Loucy (cell line): ENCODE data around the gene PRSS3.
"Not testable (repeated sequence)": the region's sequence is repeated elsewhere in the genome, so short reads cannot be mapped to it uniquely, and the experiment has no call there.

Experiments
- H2AFZ ChIP-seq: fragments of 200-600 bp; sonication (generic); 2 replicates; pipeline ENCODE4 v1.6.0; 2016; ENCODE audit warnings: antibody characterized with exemption, mild to moderate bottlenecking, low read length, moderate library complexity
- H3F3A ChIP-seq: fragments of 200-600 bp; 2 replicates; pipeline ENCODE4 v1.6.0; 2016; ENCODE audit warnings: antibody characterized with exemption, low read depth, mild to moderate bottlenecking
- H3K27me3 ChIP-seq: fragments of 200-600 bp; sonication (generic); 2 replicates; pipeline ENCODE4 v1.6.1; 2014; ENCODE audit warnings: low read length, mild to moderate bottlenecking; ENCODE audit not compliant: insufficient read depth, poor library complexity, severe bottlenecking
- H3K36me3 ChIP-seq: fragments of 200-600 bp; sonication (generic); 2 replicates; pipeline ENCODE4 v1.6.1; 2016; ENCODE audit warnings: low read length; ENCODE audit not compliant: insufficient read depth
- H3K4me1 ChIP-seq: fragments of 200-600 bp; sonication (generic); 2 replicates; pipeline ENCODE4 v1.5.1; 2014; ENCODE audit warnings: low read length, mild to moderate bottlenecking; ENCODE audit not compliant: insufficient read depth, poor library complexity, severe bottlenecking
- H3K4me2 ChIP-seq: fragments of 200-600 bp; sonication (generic); 2 replicates; pipeline ENCODE4 v1.6.0; 2014; ENCODE audit warnings: antibody characterized with exemption, low read length, low read depth, mild to moderate bottlenecking; ENCODE audit not compliant: poor library complexity, severe bottlenecking
- H3K4me3 ChIP-seq: fragments of 200-600 bp; sonication (generic); 2 replicates; pipeline ENCODE4 v1.5.1; 2014; ENCODE audit warnings: low read length, mild to moderate bottlenecking, mixed read lengths; ENCODE audit not compliant: poor library complexity, severe bottlenecking
- H3K79me2 ChIP-seq: fragments of 200-600 bp; sonication (generic); 2 replicates; pipeline ENCODE4 v1.6.1; 2014; ENCODE audit warnings: low read length; ENCODE audit not compliant: insufficient read depth
- H3K9ac ChIP-seq: fragments of 200-600 bp; sonication (generic); 2 replicates; pipeline ENCODE4 v1.6.0; 2014; ENCODE audit warnings: mild to moderate bottlenecking, low read depth, low read length, moderate library complexity; ENCODE audit not compliant: poor library complexity, severe bottlenecking
- H3K9me2 ChIP-seq: fragments of 200-600 bp; sonication (generic); replicated peaks from 2 replicates; pipeline ENCODE4 v1.6.1; 2016; ENCODE audit warnings: low read depth, low read length, mixed read lengths
- H3K9me3 ChIP-seq: fragments of 200-600 bp; sonication (generic); 2 replicates; pipeline ENCODE4 v1.6.1; 2014; ENCODE audit warnings: mild to moderate bottlenecking, antibody characterized with exemption, low read length, low read depth; ENCODE audit not compliant: insufficient read depth
- H4K20me1 ChIP-seq: fragments of 200-600 bp; sonication (generic); 2 replicates; pipeline ENCODE4 v1.6.0; 2014; ENCODE audit warnings: antibody characterized with exemption, low read length, mild to moderate bottlenecking; ENCODE audit not compliant: insufficient read depth, poor library complexity, severe bottlenecking
- CTCF ChIP-seq: fragments of 200-600 bp; sonication (generic); conservative IDR thresholded peaks from 2 replicates; pipeline ENCODE4 v1.5.1; 2014; ENCODE audit warnings: mild to moderate bottlenecking, antibody characterized with exemption, low read length
- EZH2phosphoT487 ChIP-seq: fragments of 200-600 bp; IDR thresholded peaks from 2 replicates; pipeline ENCODE4 v1.6.1; 2018; ENCODE audit warnings: antibody characterized with exemption, mild to moderate bottlenecking, moderate library complexity, borderline replicate concordance

PRSS3 gene

GRCh38 chr9:33807156-33807555 is 11.8 kb downstream of the PRSS3 start:
- not testable (repeated sequence) for H3K36me3 ChIP-seq, H3K4me1 ChIP-seq, H3K4me2 ChIP-seq, H3K4me3 ChIP-seq, H3K27me3 ChIP-seq, H4K20me1 ChIP-seq, H3K9me3 ChIP-seq, H3K79me2 ChIP-seq, H2AFZ ChIP-seq, H3K9me2 ChIP-seq, H3F3A ChIP-seq, H3K9ac ChIP-seq

- H3K36me3 ChIP-seq, H3F3A ChIP-seq, H3K79me2 ChIP-seq, H3K4me3 ChIP-seq, H3K27me3 ChIP-seq, H3K9me2 ChIP-seq, H3K4me1 ChIP-seq, H3K4me2 ChIP-seq, H3K9me3 ChIP-seq, H4K20me1 ChIP-seq, H2AFZ ChIP-seq, H3K9ac ChIP-seq: not testable (repeated sequence)
Measured at GRCh38 chr9:33808979-33809322, 13.6 kb downstream of the PRSS3 start.

GRCh38 chr9:33809506-33809905 is 14.1 kb downstream of the PRSS3 start:
- no peaks in the 10 kb centered on the region for H3K9me3 ChIP-seq
- TF ChIP-seq CTCF (no peak), EZH2phosphoT487 (no peak)
- no peak overlapping the region for H2AFZ ChIP-seq
- no peaks in the 10 kb centered on the region for H3F3A ChIP-seq
- no peak overlapping the region for H3K9ac ChIP-seq
- H3K79me2 ChIP-seq, result no peaks in the 10 kb centered on the region
- H3K4me1 ChIP-seq, result peaks cover 8% of the 10 kb centered on the region
- H3K36me3 ChIP-seq, result no peaks in the 10 kb centered on the region
- no peaks in the 10 kb centered on the region for H3K27me3 ChIP-seq
- H3K9me2 ChIP-seq, result no peaks in the 10 kb centered on the region
- H4K20me1 ChIP-seq, result no peaks in the 10 kb centered on the region
- no peak overlapping the region for H3K4me2 ChIP-seq
- no peak overlapping the region for H3K4me3 ChIP-seq

- Histone ChIP-seq H2AFZ (peak overlapping the region; percentile 92), H3K9me3 (no peaks in the 10 kb centered on the region), H3K9ac (peak overlapping the region; percentile 32), H3K79me2 (peaks cover 30% of the 10 kb centered on the region), H4K20me1 (peaks cover 8% of the 10 kb centered on the region), H3K4me1 (peaks cover 26% of the 10 kb centered on the region), H3F3A (no peaks in the 10 kb centered on the region; the same call in 1 of the 2 replicates), H3K4me2 (peak overlapping the region; percentile 29), H3K27me3 (no peaks in the 10 kb centered on the region), H3K4me3 (peak overlapping the region; percentile 18), H3K9me2 (no peaks in the 10 kb centered on the region), H3K36me3 (no peaks in the 10 kb centered on the region)
- TF ChIP-seq EZH2phosphoT487 (no peak), CTCF (peak; percentile 52)
Measured at GRCh38 chr9:33813712-33814641, 18.6 kb downstream of the PRSS3 start.
